ENCODE measurements around the gene MED26.
A peak's percentile ranks its signal among the peaks of the same experiment; 100 is the strongest.
"Not testable (repeated sequence)": the region's sequence is repeated elsewhere in the genome, so short reads cannot be mapped to it uniquely, and the experiment has no call there.

The MED26 gene

DNA sequence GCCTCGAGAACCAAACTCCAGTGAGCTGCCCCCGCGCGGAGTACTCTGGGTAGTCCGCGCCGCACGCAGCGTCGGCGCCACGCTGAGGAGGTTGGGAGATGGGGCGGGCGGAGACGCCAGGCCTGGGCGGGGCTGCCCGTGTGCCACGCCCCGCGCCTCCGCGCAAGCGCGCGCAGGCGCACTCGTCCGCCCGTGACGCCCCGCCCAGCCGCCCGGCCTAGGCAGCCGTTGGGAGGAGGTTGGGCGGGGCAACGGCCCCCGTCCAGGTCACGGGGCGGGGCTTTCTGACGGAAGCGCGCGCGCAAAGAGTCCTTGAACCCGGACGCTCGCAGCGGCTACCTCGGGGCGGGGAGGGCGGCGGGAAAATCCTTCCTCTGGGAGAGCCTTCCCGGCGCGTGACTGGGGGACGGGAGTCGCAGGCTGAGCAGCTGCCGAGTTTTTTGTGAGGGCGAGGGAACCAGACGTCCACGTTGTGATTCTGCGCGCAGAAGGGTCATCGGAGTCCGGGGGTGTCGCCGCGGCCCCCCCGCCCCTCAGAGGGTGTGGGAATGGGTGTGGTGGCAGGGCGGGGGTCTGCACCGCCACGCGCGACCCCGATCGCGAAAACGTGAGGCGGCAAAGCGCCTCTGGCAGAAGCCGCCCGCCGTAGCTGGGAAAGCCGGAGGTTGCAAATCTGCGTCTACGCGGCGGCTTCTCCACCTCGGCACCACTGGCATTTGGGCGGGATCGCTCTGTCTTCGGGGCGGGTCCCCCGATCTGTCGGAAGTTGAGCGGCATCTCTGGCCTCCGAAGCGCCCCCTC lies at the start of gene MED26:
Gene MED26, minus strand, starts transcription at position 22 of the 801 bp plus-strand sequence. CDS start 261 bp downstream, outside the sequence.
- DNase-seq: peak; percentile 90 to 91

DNA sequence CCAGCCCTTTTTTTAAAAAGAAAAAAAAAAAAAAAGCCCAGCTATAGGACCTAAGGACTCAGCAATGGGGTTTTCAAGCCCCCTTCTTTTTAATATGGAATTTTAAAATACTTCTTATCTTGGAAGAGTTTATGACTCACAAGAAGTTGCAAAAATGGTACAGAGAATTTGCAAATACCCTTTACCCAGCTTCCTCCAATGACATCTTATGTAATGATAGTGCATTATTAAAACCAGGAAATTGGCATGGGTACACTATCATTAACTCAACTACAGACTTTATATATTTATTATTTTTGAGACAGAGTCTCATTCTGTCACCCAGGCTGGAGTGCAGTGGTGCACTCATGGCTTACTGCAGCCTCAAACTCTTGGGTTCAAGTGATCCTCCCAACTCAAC lies 49.1 kb upstream of the MED26 start:
- DNase-seq: no peak

DNA sequence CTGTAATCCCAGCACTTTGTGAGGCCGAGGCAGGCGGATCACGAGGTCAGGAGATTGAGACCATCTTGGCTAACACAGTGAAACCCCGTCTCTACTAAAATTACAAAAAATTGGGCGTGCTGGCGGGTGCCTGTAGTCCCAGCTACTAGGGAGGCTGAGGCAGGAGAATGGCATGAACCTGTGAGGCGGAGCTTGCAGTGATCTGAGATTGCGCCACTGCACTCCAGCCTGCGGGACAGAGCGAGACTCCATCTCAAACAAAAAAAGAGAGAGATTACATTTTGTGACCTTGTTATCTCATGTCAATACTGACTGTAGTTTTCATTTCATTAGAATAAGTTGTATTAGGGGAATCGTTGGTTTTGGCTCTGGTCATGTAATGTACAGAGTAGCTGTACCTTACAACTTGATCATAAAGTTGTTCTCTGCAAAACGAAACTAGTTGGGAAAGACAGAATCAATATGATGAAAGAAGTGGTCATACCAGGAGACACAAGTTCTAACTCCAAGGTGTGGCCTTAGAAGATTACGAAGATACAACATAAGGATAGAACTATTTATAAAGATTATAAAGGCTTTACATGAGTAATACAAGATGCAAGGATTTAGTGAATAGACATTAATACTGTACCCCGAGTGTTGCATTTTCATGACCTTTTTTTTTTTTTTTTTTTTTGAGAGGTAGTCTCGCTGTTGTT lies 48.2 kb upstream of the MED26 start:
- DNase-seq: no peak

GRCh38 chr19:16673839-16674238 lies 45.8 kb upstream of the MED26 start:
- DNase-seq: not testable (repeated sequence)

DNA sequence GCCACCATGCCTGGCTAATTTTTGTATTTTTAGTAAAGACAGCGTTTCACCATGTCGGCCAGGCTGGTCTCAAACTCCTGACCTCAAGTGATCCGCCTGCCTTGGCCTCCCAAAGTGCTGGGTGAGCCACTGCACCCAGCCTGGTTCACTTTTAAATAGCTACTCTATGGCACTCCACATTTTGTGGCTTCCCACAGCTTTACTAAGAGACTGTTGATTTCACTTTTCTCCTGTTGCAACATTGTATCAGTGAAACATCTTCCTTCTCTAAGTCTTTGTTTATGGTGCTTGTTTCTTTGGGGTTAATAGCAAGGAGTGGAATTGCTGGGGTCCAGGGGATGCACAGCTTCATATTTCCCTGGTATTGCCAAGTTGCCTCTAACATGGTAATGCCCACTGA lies 45.2 kb upstream of the MED26 start:
- DNase-seq: no peak

GRCh38 chr19:16671652-16672274 lies 43.8 kb upstream of the MED26 start:
- DNase-seq: no peak

DNA sequence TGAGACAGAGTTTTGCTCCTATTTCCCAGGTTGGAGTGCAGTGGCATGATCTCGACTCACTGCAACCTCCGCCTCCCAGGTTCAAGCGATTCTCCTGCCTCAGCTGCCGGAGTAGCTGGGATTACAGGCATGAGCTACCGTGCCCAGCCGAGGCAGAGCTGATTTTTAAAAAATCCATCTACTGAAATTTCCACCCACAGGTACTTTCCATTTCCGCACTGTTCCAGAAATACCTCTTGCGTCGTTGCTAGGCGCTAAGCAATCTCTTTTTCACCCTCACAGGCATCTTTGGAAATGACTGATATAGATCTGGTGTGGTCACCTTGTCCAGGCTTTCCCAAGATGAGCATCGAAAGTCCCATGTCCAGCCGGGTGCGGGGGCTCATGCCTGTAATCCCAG lies 42.3 kb upstream of the MED26 start:
- no peak for DNase-seq

GRCh38 chr19:16668702-16669101 lies 40.7 kb upstream of the MED26 start:
- not testable (repeated sequence) for DNase-seq

- no peak for DNase-seq
These were observed 40.2 kb upstream of the MED26 start for GRCh38 chr19:16668176-16668575.

DNA sequence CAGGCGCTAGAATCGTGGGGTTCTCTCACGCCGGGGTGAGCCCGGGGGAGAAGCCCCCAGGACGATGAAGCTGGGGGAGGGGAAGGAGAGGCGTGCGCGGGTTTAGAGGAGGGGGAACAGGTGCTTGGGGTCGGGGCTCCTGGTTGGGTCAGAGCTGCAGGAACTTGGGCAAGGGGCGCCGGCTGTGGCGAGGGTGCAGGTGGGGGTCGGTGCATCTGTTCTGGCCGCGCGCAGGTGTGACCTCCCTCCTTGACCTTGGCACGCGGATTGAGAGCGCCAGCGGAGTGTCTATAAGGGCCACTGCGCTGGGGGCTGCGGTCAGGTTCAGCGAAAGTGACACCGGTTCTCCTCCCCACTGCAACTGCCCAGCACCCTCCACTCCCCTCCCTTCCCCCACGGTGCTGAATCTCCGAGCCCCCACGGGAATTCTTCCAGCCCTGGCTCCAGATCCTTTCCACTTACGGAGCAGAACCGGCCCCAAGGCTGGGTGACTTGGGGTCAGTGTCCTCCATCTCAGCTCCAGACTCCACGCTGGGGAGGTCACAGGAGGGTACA lies 33.6 kb upstream of the MED26 start:
- DNase-seq: peak in 1 of 2 experiments; percentile 0

DNA sequence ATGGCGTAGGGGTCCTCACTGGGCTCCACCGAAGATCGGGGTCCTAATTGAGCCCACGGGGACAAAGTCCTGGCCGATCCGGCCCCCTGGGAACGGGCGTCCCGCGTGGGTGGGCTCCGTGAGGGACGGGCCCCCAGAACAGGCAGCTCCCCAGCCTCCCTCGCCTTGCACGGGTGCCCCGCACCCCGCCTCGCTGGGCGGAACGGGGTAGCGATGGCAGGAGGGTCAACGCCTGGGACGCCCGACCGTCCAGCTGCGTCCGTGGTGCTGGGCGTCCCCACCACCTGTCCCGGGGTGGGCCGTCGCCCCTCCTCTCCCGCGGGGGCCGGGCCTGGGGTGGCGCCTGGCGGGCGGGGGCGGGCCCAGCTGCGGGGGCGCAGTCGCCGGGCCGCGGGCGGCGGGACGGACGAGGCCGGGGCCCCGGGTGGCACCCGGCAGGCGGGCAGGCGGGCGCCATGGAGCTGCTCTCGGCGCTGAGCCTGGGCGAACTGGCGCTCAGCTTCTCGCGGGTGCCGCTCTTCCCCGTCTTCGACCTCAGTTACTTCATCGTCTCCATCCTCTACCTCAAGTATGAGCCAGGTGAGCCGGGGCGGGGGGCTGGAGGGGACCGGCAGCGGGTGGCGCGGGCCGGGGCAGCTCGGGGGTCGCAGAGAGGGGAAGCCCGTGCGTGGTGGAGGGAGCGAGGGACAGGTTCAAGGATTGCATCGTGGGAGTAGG lies 32.9 kb upstream of the MED26 start, which contains the start of gene TMEM38A:
Gene TMEM38A, plus strand, starts transcription at position 377 of the 717 bp plus-strand sequence. Its CDS starts 79 bp downstream, at position 456.
- peak; percentile 13 to 18 for DNase-seq

DNA sequence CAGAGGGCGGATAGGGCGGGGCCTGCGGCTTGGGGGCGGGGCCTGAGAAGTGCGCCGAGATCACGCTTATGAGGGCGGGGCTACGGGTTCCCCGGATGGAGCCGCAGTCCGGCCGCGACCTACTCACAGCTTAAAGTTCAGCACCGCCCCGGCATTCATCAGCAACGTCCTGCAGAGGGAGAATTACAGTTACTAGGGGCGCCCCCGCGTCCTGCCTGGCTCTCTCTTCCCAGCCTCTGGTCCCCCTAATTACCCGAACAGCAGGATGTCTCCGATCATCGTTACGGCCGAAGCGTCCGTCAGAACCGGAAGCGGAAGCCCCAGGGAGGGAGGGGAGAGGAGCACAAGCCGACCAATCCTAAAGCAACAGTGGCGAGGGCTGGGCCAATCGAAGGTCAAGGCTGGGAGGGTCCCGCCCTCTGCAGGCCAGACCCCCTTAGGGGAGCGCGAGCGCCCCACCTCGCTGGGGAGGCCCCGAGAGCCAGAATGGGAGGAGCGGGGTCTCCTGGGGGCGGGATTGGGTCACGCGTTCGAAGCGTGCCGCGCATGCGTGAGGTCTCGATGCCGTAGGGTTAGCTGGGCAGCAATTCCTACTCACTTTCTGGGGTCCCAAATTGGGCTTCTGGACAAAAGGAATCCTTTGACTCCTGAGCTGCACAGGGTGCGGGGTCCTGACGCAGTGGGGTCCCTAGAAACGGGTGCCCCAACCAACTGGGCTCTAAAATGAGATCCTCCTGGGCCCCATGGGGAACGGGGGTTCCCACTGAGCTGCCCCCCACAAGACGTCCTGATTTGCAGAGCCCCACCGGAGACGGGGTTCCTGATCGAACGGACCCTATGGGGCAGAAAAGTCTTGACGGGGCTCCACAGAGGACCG lies 32.1 kb upstream of the MED26 start, which contains the start of gene SMIM7:
Gene SMIM7, minus strand, starts transcription at position 313 of the 877 bp plus-strand sequence. Its CDS starts 34 bp downstream, at position 279.
- peak; percentile 98 for DNase-seq

GRCh38 chr19:16659464-16659831 lies 31.4 kb upstream of the MED26 start:
- DNase-seq: no peak

DNA sequence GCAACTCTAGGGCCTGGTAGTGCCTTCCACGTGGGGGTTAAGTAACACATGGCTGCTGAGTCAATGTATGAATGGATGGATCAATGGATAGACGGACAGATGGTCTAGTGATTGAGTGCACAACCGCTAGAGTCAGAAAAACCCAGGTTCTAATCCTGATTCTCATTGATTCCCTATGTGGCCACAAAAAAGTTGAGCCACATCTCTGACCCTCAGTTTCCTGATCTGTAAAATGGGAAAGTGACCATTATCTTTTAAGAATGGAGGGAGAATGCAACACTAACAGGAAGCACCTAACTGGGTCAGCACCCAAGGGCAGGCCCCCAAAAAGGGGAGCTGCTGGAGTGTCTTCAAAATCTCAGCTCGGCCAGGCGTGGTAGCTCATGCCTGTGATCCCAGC lies 29.4 kb upstream of the MED26 start:
- no peak for DNase-seq

DNA sequence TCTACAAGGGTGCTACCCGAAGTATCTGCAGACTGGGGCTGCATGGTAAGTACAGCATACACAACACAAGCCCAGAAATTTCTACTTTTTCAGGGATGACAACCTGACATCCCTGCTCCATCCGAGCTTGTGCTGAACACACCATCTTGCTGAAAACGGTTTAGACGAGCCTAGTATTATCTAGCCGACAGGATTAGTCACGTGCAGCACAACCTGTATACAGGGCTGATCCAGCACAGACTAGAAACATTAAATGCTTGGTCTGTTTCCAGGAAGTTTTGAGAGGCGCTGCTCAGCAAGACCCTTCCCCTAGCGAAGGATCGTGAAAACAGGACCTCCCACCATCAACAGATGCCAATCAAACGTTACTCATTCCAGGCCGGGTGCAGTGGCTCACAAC lies 27.7 kb upstream of the MED26 start:
- DNase-seq: no peak

GRCh38 chr19:16654627-16655026 lies 26.6 kb upstream of the MED26 start:
- no peak for DNase-seq

DNA sequence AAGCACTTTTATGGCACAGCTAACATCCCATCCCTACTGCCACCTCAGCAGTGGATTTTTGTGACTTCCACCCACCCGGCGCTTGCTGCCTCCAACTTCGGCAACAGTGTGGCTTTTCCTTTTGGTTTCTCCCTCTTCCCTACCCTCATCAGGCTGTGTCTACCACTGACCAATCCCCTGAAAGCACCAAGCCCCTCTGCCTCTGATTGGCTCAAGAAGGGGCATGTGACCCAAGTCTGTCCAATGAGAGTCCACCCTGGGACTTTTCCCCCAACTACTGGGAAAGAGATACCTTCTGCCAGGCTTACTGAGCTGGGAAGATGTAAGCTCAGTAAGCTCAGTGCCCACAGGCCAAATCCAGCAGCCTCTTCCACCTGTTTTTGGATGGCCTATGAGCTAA lies 26.1 kb upstream of the MED26 start:
- no peak for DNase-seq

- no peak for DNase-seq
These were observed 24.9 kb upstream of the MED26 start for GRCh38 chr19:16652854-16653253.

GRCh38 chr19:16651421-16652188 lies 23.6 kb upstream of the MED26 start:
- not testable (repeated sequence) for DNase-seq

- DNase-seq: no peak
These were observed 22.8 kb upstream of the MED26 start for GRCh38 chr19:16650821-16651220.

GRCh38 chr19:16649734-16650133 lies 21.7 kb upstream of the MED26 start:
- DNase-seq: no peak
